Loucy (cell line): Measurements from ENCODE around the gene RNASE13.

Experiments used
- CTCF ChIP-seq: fragments of 200-600 bp; sonication (generic); conservative IDR thresholded peaks from 2 replicates; pipeline ENCODE4 v1.5.1; 2014; ENCODE audit warnings: mild to moderate bottlenecking, antibody characterized with exemption, low read length
- EZH2phosphoT487 ChIP-seq: fragments of 200-600 bp; IDR thresholded peaks from 2 replicates; pipeline ENCODE4 v1.6.1; 2018; ENCODE audit warnings: antibody characterized with exemption, mild to moderate bottlenecking, moderate library complexity, borderline replicate concordance

DNA sequence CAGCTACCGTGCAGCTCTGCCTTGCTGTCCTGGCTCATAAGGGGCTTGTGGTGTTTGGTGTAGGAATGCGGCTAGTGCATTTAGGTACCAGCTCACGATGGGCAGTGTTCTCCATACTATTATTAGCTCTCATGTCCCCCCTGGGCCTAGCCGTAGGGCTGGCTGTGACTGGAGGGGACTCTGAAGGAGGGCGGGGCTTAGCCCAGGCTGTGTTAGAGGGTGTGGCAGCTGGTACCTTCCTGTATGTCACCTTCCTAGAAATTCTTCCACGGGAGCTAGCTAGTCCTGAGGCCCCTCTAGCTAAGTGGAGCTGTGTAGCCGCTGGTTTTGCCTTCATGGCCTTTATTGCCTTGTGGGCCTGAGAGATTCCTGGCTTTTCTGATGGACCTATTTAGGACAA, 33.4 kb downstream of the RNASE13 start:
- TF ChIP-seq CTCF: no peak
- no peak for TF ChIP-seq EZH2phosphoT487
